ENCODE data around the gene CLDND2.

CLDND2 gene

DNA sequence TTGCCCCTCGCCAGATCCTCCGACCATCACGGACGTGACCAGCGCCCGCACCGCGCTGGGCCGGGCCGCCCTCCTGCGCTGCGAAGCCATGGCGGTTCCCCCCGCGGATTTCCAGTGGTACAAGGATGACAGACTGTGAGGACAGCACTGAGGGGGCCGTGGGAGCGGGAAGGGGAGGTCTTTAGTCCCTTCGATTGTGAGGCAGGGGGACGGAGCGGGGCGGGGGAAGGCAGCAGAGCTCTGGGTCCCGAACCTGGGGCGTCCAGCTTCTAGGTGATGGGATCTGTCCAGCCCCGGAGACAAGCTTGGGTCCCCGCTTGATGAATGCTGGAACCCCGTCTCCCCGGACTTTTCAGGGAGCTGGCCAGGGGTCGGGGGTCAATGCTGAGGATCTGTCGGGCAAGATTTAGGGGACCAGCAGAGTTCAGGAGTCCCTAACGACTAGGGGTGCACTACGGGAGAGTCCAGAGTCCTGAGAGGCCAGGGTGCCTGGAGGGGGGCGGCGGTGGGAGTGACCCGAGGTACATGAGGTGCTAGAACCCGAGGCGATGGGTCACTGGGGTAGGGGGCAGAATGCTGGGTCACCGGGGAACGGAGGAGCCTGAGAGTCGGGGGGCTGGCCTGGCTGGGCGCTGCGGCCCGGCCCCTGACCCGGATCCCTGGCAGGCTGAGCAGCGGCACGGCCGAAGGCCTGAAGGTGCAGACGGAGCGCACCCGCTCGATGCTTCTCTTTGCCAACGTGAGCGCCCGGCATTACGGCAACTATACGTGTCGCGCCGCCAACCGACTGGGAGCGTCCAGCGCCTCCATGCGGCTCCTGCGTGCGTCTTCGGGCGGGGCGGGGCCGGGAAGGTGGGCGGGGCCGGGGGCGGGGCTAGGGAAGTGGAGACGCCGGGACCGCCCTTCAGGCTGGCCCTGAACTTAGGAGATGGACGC, 41.5 kb downstream of the CLDND2 start:
- no peak for DNase-seq

DNA sequence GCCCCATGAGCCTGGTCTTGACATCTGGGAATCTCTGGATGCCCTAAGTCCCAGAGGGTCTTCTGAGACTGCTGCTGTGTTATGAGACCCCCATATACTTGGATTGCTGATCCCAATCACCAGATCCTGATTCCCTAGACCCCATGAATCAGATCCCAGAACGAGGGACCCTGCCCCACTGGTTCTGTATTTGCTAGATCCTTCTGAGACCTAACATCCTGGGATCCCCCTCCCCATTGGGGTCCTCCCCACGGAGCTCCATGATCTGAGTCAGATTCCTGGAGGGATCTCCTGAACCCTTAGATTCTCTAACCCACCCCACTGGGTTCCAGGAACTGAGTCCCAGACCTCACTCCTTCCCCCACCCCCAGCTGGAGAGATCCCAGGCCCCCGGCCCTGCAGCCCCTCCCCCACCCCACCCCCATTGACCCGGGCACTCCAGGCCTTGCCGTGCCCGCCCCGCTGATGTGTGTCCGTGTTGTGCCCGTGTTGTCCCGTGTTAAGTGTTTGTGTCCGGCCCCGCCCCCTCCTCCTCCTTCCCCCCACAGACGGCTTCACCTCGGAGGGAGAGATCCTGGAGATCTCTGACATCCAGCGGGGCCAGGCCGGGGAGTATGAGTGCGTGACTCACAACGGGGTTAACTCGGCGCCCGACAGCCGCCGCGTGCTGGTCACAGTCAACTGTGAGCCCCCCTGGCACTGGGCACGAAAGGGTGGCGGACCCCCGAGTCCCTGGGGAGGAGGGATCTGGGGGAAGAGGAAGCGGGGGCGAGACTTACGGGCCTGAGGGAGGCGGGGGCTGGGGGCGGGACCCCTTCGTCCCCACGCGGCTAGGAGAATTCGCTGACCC, 42.4 kb downstream of the CLDND2 start:
- DNase-seq: no peak

DNA sequence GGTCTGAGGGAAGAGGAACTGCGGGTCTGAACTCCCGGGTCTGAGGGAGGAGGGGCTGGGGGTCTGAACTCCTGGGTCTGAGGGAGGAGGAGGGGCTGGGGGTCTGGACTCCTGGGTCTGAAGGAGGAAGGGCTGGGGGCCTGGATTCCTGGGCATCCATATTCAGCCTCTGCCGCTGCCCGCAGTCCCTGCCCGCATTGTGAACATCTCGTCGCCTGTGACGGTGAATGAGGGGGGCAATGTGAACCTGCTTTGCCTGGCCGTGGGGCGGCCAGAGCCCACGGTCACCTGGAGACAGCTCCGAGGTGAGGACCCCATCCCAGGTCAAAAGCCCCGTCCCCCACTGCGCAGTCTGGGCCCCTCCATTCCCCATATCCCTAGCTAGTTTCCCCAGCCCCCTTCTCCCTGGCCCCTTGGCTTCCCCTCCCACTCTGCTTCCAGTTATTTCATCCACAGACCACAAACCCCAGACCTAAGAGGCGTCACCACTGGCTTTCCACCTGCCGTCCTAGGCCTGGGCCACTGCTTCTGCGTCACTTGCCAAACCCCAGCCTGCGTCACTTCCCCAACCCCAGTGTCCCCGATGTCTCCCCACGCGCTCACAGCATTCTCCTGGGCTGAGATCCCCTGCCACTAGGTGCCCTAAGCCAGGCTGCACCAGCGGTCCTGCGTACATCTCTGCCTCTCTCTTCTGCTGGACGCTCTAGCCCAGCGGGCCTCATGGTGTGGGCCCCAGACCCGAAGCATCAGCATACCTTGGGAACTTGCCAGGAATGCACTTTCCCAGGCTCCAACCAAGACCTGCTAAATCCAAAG, 43.4 kb downstream of the CLDND2 start:
- no peak for DNase-seq

DNA sequence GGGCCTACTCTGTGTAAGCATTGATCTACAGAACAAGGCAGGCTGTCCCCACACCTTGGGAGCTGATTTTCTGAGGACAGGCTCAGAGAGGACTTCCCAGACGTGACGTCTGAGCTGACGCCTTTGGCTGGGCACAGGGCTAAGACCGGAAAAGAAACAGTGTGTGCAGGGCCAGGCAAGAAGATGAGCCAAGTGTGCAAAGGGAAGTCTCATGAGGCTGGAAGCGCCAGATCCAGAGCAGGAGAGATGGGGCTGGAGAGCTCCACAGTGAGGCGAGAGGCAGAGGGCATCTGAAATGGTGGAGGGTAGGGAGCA, 44.7 kb downstream of the CLDND2 start:
- no peak for DNase-seq

DNA sequence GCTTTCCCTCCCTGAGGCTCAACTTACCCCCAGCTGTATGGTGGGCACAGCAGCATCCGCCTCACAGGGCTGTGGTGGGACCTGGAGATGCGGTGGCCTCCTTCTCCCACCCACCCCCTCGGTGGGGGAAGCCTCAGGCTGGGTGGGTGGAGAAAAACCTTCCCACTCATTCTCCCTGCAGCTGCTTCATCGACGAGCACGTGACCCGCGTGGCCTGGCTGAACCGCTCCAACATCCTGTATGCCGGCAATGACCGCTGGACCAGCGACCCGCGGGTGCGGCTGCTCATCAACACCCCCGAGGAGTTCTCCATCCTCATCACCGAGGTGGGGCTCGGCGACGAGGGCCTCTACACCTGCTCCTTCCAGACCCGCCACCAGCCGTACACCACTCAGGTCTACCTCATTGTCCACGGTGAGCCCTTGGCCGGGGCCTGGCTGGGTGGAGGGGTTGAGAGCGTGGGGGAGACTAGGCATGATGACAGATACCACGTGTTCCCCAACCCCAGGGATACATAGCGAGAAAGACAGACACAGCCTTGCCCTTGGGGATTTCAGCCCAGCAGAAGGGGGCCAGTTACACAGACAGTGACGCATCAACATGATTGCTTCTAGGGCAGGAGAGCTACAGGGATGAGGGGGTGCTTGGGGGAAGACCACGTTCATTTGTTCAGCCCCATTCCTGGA, 45.2 kb downstream of the CLDND2 start:
- DNase-seq: no peak

DNA sequence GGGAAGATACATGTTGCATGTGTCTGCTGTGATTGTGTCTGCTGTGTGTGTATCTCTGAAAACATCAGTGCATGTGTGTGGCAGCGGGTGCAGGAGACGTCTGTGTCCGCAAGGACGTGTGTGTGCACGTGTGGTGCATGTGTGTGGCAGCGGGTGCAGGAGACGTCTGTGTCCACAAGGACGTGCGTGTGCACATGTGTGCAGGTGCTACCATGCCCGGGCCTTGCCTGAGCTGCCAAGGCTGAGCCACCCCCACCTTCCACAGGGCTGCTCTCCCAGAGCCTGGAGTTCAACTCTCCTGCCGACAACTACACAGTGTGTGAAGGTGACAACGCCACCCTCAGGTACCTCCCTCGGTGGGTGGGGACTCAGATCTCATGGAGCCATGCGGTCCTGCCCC, 47.0 kb downstream of the CLDND2 start:
- no peak for DNase-seq

DNA sequence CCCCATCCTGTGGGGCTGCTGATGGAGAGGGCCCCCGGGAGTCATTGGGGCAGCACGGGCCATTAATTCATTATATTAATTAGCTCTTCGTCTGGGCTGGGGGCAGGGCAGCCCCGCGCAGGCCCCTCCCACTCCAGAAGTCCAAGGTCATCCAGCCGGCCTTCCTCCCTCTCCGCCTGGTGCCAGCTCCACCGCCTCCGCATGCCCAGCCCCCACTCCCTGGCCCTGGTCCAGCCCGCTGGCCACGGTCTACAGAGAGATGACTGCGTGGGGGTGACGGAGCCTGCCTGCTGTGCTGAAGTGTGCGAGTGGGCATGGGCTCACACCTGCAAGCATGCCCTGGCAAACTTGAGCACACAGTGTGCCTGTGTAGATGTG, 48.5 kb downstream of the CLDND2 start:
- no peak for DNase-seq

DNA sequence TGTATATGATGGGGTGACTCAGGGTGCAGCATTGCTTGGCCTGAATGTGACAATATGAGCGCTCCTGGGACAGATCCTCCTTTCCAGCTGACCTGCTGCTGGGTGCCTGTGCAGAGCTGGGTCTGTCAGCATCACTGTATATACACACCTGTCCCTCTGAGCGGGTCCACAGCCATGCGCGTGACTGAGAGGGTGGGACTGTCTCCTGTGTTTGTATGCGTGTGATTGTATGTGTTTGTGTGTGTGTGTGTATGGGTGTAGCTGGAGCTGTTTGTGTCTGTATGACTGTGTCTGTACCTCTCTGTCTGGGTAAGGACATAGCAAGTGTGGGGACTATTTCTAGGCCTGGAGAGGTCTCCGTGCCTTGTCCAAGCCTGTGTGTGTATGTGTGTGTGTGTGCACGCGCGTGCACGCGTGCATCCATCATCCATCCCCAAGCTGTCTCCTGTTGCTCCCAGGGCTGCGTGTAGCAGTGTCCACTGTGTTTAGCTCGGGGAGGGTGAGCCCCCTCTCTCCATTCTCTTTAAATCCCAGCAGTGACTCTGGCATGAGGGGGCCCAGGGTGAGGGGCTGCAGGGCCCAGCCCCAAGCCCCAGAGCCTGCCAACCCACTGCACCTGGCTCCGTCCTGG, 49.0 kb downstream of the CLDND2 start:
- DNase-seq: no peak

DNA sequence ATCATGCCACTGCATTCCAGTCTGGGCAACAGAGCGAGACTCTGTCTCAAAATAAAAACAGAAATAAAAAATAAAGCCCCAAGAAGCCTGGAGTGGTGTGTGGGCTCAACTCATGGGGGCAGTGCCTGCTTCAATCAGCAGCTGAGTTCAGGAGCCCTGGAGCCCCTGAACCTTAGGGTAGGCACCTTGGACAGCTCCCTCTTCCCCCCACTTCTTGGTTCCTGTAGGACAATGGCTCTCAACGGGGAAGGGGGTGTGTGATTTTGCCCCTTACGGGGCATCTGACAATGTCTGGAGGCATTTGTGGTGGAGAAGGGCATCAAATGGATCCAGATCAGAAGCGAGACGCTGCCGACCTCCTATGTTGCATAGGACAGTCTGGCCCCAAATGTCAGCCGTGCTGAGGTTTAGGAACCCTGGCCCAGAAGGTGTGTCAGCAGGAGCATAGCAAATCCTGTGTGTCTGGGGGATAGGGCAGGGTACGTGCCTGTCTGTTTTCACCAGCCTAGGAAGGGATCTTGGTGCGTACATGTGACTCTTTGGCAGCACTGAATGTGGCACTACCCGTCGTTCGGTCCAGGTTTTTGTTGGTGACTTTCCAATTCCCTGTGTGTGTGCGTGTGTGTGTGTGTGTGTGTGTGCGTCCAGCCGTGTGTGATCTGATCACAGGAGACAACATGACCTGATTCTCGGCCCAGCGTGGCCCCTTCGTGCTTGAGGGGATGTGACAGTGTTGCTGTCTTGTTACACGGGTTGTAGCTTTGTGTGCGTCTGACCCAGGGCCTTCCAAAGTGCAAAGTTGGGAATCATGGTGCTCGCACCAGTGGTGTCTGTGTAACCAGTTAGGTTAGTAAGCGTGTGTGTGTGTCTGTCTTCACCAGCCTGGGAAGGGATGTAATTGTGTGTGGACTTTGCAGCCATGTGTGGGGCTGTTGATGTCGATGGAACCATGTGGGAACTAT, 49.8 kb downstream of the CLDND2 start:
- no peak for DNase-seq

DNA sequence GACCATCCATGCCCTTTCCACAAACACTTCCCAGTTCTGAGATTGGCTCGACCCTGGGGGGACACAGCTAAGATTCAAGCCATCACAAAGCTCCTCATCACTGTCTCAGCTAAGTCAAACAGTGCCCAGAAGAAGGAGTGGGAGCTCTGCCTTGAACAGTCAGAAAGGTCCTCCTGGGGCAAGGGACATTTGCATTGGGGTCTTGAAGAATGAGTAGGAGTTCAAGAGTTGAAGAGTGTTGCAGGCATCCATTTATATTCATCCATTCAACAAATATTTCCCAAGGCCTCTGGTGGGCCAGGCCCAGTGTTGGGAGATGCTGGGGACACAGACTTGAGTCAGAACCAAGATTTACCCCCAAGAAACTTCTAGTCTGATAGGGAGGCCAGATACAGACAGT, 50.8 kb downstream of the CLDND2 start:
- DNase-seq: no peak

DNA sequence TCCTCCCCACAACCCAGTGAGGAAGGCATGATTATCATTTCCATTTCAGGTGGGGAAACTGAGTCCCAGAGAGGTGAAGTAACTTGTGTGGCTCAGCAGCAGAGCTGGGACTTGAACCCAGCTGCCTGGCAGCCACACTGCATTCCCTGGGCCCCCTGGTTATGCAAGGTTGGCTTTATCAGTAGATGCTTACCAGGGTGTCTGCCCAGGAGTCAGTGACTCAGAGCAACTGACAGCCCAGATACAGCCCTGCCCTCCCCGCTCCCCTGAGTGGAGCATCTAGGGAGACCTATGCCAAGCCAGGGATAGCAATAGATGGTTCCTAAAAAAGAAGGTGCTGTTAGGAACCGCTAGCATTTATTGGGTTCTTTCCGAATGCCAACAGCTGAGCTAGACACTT, 51.4 kb downstream of the CLDND2 start:
- DNase-seq: no peak

Measured in GOT3 (cell line).